HCT116 (cell line): ENCODE results near the gene SH2D7. TPM values are rescaled to one million over a fixed set of nuclear protein-coding genes. Genes with fewer than 3 reads are reported as not detected.

Source experiments
- ATAC-seq: fragments of 200-7000 bp; cut with Tn5 transposase; 2 replicates; pipeline ENCODE4 v1.9.1; 2020; ENCODE audit warnings: mild to moderate bottlenecking, moderate library complexity
- BruUV-seq: library from RNA; stranded (reverse); fragments of 400-500 nt; replicated peaks from 2 replicates; lab custom pipeline; 2021; lab: Mats Ljungman, UMichigan
- CTCF ChIA-PET: fragments of 300-600 bp; sonication (Branson Sonifier 250); formaldehyde crosslinking; loops from one replicate; lab custom pipeline; 2021; ENCODE audit warnings: antibody characterized with exemption; lab: Charles Lee
- POLR2A ChIA-PET: fragments of 300-600, 350-600 bp; sonication (Branson Sonifier 250); formaldehyde crosslinking; loops from one replicate; lab custom pipeline; 2021; ENCODE audit warnings: antibody characterized with exemption; lab: Charles Lee
- RAD21 ChIA-PET, 2 experiments: fragments of 300-600 bp; sonication (Branson Sonifier 250); formaldehyde crosslinking; loops; one replicate each; lab custom pipeline; 2023; ENCODE audit warnings: low total read pairs in 2 of 2; ENCODE audit not compliant: uncharacterized antibody in 2 of 2, unreplicated experiment in 2 of 2, low non-redundant PET in 1 of 2; lab: Charles Lee
- DNase-seq: peaks from one replicate; pipeline ENCODE4 v3.0.0-alpha.2; 2010; ENCODE audit warnings: low read depth, low spot score
- H2AFZ ChIP-seq: fragments of 200-600 bp; shearing (Covaris generic), sonication (generic); 2 replicates; pipeline ENCODE4 v1.6.1; 2017; ENCODE audit warnings: low read depth, mixed run types, mixed read lengths, antibody characterized with exemption, low read length; ENCODE audit not compliant: poor library complexity, severe bottlenecking
- H3K27ac ChIP-seq: 2 replicates; pipeline ENCODE4 v1.5.1; 2012; ENCODE audit warnings: low read depth, low read length
- H3K27me3 ChIP-seq: fragments of 200-600 bp; sonication (generic); 2 replicates; pipeline ENCODE4 v1.6.1; 2016; ENCODE audit warnings: mixed run types, low read length, mixed read lengths; ENCODE audit not compliant: insufficient read depth
- H3K36me3 ChIP-seq, 2 experiments: fragments of 200-500 bp in 1 of 2; fragments of 200-600 bp in 1 of 2; sonication (Bioruptor generic) in 1 of 2; sonication (generic) in 1 of 2; 2 replicates each; pipeline versions ENCODE4 v1.5.1 to v1.6.1; 2014 to 2016; ENCODE audit warnings: low read length in 2 of 2, inconsistent platforms in 1 of 2, mixed read lengths in 1 of 2, mixed run types in 1 of 2; ENCODE audit not compliant: insufficient read depth in 2 of 2, control insufficient read depth in 1 of 2
- H3K4me1 ChIP-seq, 2 experiments: fragments of 200-600 bp in 1 of 2; sonication (generic) in 1 of 2; 2 replicates each; pipeline versions ENCODE4 v1.5.1 to v1.6.1; 2012 to 2017; ENCODE audit warnings: low read length in 2 of 2, inconsistent platforms in 1 of 2, mild to moderate bottlenecking in 1 of 2, mixed read lengths in 1 of 2, mixed run types in 1 of 2, moderate library complexity in 1 of 2; ENCODE audit not compliant: insufficient read depth in 2 of 2, control insufficient read depth in 1 of 2
- H3K4me2 ChIP-seq: fragments of 200-600 bp; sonication (generic); 2 replicates; pipeline ENCODE4 v1.6.1; 2017; ENCODE audit warnings: mixed run types, low read length, mixed read lengths
- H3K4me3 ChIP-seq, 2 experiments: fragments of 200-600 bp in 1 of 2; sonication (generic) in 1 of 2; replicated peaks in 1 of 2; 2 replicates each; pipeline ENCODE4 v1.5.1; 2011 to 2016; ENCODE audit warnings: low read length in 2 of 2, control low read depth in 1 of 2, low read depth in 1 of 2, mild to moderate bottlenecking in 1 of 2, mixed read lengths in 1 of 2, mixed run types in 1 of 2
- H3K79me2 ChIP-seq: fragments of 200-600 bp; sonication (generic); 2 replicates; pipeline ENCODE4 v1.6.1; 2017; ENCODE audit warnings: mild to moderate bottlenecking, mixed run types, low read length, moderate library complexity, mixed read lengths; ENCODE audit not compliant: insufficient read depth
- H3K9ac ChIP-seq: fragments of 200-600 bp; sonication (generic); 2 replicates; pipeline ENCODE4 v1.6.1; 2016; ENCODE audit warnings: low read length, mixed read lengths
- H3K9me2 ChIP-seq: fragments of 200-600 bp; sonication (generic), shearing (Covaris generic); 2 replicates; pipeline ENCODE4 v1.6.1; 2017; ENCODE audit warnings: mixed run types, mild to moderate bottlenecking, moderate library complexity; ENCODE audit not compliant: insufficient read depth
- H3K9me3 ChIP-seq, 2 experiments: fragments of 200-500 bp in 1 of 2; fragments of 200-600 bp in 1 of 2; sonication (Bioruptor generic) in 1 of 2; sonication (generic) in 1 of 2; 2 replicates each; pipeline ENCODE4 v1.6.1; 2014 to 2017; ENCODE audit warnings: low read length in 2 of 2, mixed read lengths in 2 of 2, inconsistent platforms in 1 of 2, low read depth in 1 of 2, mild to moderate bottlenecking in 1 of 2, mixed run types in 1 of 2, moderate library complexity in 1 of 2; ENCODE audit not compliant: control insufficient read depth in 1 of 2, insufficient read depth in 1 of 2
- H4K20me1 ChIP-seq: fragments of 200-600 bp; sonication (generic), shearing (Covaris generic); 2 replicates; pipeline ENCODE4 v1.6.1; 2017; ENCODE audit warnings: mixed run types, mild to moderate bottlenecking, moderate library complexity; ENCODE audit not compliant: insufficient read depth
- CEBPB ChIP-seq: IDR thresholded peaks from 2 replicates; pipeline ENCODE4 v1.6.1; 2012; ENCODE audit warnings: low read depth
- EGR1 ChIP-seq: IDR thresholded peaks from 2 replicates; pipeline ENCODE4 v1.6.1; 2012; ENCODE audit warnings: low read depth
- ELF1 ChIP-seq: IDR thresholded peaks from 2 replicates; pipeline ENCODE4 v1.6.1; 2012; ENCODE audit warnings: low read depth, borderline replicate concordance
- EZH2 ChIP-seq: fragments of 200-600 bp; sonication (generic); IDR thresholded peaks from 2 replicates; pipeline ENCODE4 v1.6.1; 2017; ENCODE audit warnings: antibody characterized with exemption, mixed run types
- EZH2phosphoT487 ChIP-seq: fragments of 200-600 bp; IDR thresholded peaks from 2 replicates; pipeline ENCODE4 v1.6.1; 2018; ENCODE audit warnings: antibody characterized with exemption, borderline replicate concordance
- JUND ChIP-seq: IDR thresholded peaks from 2 replicates; pipeline ENCODE4 v1.6.1; 2012
- SIN3A ChIP-seq: IDR thresholded peaks from 2 replicates; pipeline ENCODE4 v1.6.1; 2012; ENCODE audit warnings: low read depth
- SRF ChIP-seq: IDR thresholded peaks from 2 replicates; pipeline ENCODE4 v1.6.1; 2012; ENCODE audit warnings: low read depth
- YY1 ChIP-seq: IDR thresholded peaks from 2 replicates; pipeline ENCODE4 v1.6.1; 2011; ENCODE audit warnings: low read length, low read depth, moderate library complexity, mild to moderate bottlenecking; ENCODE audit not compliant: insufficient replicate concordance; ENCODE audit errors: extremely low read depth
- ZNF274 ChIP-seq: fragments of 200-500 bp; sonication (Bioruptor generic); IDR thresholded peaks from 2 replicates; pipeline ENCODE4 v1.6.1; 2014; ENCODE audit warnings: mild to moderate bottlenecking, low read depth, low read length, inconsistent platforms
- intact Hi-C: fragments of 100-400 bp; cut with micrococcal nuclease; formaldehyde crosslinking; loops from 2 replicates; pipeline ENCODE4 v1.10.0; 2022
- total RNA-seq: library from RNA; stranded (reverse); gene quantifications from one replicate; pipeline ENCODE4 v1.2.1, GENCODE V29; 2021; ENCODE audit not compliant: unreplicated experiment
- TF ChIP-seq, protein P1 (sequence below): IDR thresholded peaks from 2 replicates; pipeline ENCODE4 v1.6.1; 2012; ENCODE audit warnings: low read depth
- TF ChIP-seq, protein P2 (sequence below): IDR thresholded peaks from 2 replicates; pipeline ENCODE4 v1.6.1; 2012
- TF ChIP-seq, protein P3 (sequence below): IDR thresholded peaks from 2 replicates; pipeline ENCODE4 v1.6.1; 2011; ENCODE audit warnings: mild to moderate bottlenecking, low read length, moderate library complexity; ENCODE audit not compliant: insufficient replicate concordance; ENCODE audit errors: extremely low read depth

Gene SH2D7
- total RNA-seq, 1 experiment from 2014 or later = not detected

DNA sequence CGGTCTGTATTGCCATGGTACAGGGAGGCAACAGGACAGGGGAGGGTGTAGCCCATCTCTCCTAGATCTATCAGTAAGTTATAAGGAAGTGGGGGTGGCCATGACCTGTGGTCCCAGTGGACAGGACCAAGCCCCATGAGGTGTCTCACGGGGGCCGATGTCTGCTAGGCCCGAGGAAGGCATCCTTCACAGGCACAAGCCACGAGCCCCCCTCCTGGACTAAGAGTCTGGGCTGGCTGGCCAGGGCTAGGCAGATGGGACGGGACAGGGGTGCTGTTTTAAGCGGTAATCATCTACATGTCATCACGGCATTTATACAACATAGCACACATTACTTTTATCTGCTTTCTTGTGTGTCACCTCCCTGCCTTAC is 12.3 kb upstream of the SH2D7 start:
- POLR2A ChIA-PET = no interaction called here
- peaks cover 3% of the 10 kb centered on the region; the same call in 1 of the 2 replicates for H4K20me1 ChIP-seq
- no peaks in the 10 kb centered on the region for H3K9me2 ChIP-seq
- H3K4me2 ChIP-seq = no peak overlapping the region
- peaks cover 12 to 19% of the 10 kb centered on the region in 2 experiments for H3K4me1 ChIP-seq
- H3K79me2 ChIP-seq = peaks cover 16% of the 10 kb centered on the region
- no peak overlapping the region for H3K4me3 ChIP-seq
- H2AFZ ChIP-seq = no peak overlapping the region
- RAD21 ChIA-PET = no interaction called here
- BruUV-seq = no TSS peak
- no peak for TF ChIP-seq SIN3A
- no peak for TF ChIP-seq JUND
- TF ChIP-seq SRF = no peak
- TF ChIP-seq, protein P1, sequence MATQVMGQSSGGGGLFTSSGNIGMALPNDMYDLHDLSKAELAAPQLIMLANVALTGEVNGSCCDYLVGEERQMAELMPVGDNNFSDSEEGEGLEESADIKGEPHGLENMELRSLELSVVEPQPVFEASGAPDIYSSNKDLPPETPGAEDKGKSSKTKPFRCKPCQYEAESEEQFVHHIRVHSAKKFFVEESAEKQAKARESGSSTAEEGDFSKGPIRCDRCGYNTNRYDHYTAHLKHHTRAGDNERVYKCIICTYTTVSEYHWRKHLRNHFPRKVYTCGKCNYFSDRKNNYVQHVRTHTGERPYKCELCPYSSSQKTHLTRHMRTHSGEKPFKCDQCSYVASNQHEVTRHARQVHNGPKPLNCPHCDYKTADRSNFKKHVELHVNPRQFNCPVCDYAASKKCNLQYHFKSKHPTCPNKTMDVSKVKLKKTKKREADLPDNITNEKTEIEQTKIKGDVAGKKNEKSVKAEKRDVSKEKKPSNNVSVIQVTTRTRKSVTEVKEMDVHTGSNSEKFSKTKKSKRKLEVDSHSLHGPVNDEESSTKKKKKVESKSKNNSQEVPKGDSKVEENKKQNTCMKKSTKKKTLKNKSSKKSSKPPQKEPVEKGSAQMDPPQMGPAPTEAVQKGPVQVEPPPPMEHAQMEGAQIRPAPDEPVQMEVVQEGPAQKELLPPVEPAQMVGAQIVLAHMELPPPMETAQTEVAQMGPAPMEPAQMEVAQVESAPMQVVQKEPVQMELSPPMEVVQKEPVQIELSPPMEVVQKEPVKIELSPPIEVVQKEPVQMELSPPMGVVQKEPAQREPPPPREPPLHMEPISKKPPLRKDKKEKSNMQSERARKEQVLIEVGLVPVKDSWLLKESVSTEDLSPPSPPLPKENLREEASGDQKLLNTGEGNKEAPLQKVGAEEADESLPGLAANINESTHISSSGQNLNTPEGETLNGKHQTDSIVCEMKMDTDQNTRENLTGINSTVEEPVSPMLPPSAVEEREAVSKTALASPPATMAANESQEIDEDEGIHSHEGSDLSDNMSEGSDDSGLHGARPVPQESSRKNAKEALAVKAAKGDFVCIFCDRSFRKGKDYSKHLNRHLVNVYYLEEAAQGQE = no peak
- TF ChIP-seq ELF1 = no peak
- TF ChIP-seq EZH2phosphoT487 = no peak
- no peak for TF ChIP-seq CEBPB
- TF ChIP-seq, protein P2, sequence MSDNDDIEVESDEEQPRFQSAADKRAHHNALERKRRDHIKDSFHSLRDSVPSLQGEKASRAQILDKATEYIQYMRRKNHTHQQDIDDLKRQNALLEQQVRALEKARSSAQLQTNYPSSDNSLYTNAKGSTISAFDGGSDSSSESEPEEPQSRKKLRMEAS = no peak
- TF ChIP-seq, protein P3, sequence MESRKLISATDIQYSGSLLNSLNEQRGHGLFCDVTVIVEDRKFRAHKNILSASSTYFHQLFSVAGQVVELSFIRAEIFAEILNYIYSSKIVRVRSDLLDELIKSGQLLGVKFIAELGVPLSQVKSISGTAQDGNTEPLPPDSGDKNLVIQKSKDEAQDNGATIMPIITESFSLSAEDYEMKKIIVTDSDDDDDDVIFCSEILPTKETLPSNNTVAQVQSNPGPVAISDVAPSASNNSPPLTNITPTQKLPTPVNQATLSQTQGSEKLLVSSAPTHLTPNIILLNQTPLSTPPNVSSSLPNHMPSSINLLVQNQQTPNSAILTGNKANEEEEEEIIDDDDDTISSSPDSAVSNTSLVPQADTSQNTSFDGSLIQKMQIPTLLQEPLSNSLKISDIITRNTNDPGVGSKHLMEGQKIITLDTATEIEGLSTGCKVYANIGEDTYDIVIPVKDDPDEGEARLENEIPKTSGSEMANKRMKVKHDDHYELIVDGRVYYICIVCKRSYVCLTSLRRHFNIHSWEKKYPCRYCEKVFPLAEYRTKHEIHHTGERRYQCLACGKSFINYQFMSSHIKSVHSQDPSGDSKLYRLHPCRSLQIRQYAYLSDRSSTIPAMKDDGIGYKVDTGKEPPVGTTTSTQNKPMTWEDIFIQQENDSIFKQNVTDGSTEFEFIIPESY = no peak
- TF ChIP-seq YY1 = no peak
- no peak for TF ChIP-seq EZH2
- no peak for TF ChIP-seq EGR1
- no peak for TF ChIP-seq ZNF274
- TF ChIP-seq, all 23 proteins: peak for 0
- Histone ChIP-seq H3K9ac (no peak overlapping the region), H3K27ac (no peak overlapping the region), H3K27me3 (no peaks in the 10 kb centered on the region), H3K36me3 (no peaks in the 10 kb centered on the region), H3K9me3 (no peaks in the 10 kb centered on the region)
- intact Hi-C loops = no loop called here
- DNase-seq (no peak), ATAC-seq (no peak)
- CTCF ChIA-PET = no interaction called here
